HG03439 (cell line): ENCODE measurements around the gene ANAPC2.
"Not testable (repeated sequence)": the region's sequence is repeated elsewhere in the genome, so short reads cannot be mapped to it uniquely, and the experiment has no call there.

ENCODE experiments used
- ATAC-seq: cut with Tn5 transposase; IDR thresholded peaks from one replicate; pipeline ENCODE4 v1.9.1; 2021; ENCODE audit warnings: mild to moderate bottlenecking, moderate library complexity; ENCODE audit not compliant: unreplicated experiment

The ANAPC2 gene

DNA sequence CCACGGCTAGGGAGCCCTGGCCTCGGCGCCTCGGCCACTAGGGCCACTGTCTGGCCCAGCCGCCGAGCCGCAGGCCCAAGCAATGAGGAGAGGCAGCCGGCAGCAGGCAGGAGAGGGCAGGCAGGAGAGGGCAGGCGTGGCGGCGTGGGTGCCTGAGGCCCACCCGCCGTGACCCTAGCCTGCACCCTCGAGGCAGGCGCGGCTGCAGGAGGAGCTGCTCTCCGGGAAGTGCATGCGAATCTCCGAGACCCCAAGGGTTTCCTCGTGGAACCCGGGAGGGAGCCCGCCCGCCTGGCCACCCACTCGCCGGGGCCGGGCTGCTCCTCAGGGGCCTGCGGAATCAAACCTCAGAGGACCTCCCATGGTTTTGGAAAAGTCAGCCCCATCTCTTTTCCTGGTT is 40.1 kb downstream of the ANAPC2 start:
- ATAC-seq = no peak

DNA sequence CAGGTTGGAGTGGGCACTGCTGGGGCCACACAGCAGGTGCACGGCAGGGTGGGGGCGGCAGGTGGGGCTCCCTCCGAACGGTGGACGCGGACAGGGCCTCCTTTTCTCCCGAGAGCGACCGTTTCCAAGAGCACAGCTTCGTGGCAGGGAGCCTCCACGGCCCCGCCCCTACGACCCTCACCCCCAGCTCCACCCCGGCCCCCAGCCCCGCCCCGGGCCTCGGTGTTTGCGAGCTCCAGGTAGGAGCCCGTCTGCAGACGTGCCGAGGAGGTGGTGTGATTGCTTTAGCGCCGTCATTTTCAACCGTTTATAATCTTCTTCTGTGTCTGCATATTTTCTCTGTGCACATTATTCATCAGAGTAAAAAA is 40.6 kb downstream of the ANAPC2 start:
- no peak for ATAC-seq

GRCh38 chr9:137147091-137147792 is 41.1 kb downstream of the ANAPC2 start:
- no peak for ATAC-seq

- no peak for ATAC-seq
Measured at GRCh38 chr9:137146527-137146918, 41.8 kb downstream of the ANAPC2 start.

- ATAC-seq = no peak
Measured at GRCh38 chr9:137145731-137146526, 42.4 kb downstream of the ANAPC2 start.

DNA sequence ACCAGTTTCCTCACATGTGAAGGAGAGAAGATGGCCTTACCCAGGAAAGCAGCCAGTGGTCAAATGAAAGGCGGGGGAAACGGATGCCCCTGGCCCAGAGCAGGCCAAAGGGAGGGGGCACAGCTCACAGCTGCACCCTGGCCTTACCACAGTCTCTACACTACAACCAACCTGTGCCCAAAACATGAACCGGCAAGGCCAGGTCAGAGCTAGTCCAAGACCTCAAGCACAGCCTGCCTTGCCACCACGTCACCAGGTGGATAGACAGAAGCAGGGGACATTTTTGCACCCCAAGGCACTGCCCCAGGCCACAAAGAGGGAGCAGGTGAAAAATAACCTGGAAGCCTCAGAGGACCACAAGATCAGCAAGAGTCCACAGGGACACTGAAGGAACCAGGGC is 44.9 kb downstream of the ANAPC2 start:
- no peak for ATAC-seq

GRCh38 chr9:137141976-137142936 is 46.1 kb downstream of the ANAPC2 start:
- no peak for ATAC-seq

- no peak for ATAC-seq
Measured at GRCh38 chr9:137141050-137141810, 47.1 kb downstream of the ANAPC2 start.

DNA sequence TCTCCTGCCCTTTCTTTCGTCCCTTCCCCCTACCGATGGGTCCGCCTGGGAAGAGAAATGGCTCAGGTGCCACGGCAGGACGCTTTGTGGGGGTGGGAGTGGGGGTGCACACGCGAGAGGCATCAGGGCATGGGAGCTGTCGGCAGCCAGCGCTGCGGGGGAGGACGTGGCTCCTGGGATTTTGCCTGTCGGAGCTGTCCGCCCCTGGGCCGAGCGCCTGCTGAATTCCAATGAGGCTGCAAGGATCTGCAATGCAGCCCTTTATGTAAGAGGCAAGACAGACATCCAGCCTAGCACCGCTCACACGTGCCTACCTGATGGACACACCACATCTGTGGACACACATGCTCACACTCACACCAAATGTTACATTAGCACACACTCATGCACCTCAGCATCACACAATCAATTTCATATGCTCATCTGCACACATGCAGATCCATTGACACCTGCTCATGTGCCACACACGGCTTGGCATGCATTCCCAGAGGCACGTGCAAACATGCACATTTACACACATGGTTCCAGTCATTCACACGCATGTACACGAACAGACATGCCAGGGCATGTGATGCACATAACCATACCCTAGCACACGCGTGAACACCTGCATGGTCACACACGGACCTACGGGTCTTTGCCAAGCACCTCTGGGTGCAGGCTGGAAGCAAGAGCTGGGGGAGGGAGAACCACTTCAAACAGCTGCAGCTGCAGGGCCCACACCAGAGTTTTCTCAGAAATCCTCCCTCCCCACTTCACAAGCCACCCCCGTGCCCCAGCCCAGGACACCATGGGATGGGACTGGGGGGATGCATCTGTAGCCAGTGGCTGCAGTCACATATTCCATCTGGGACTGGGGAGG is 48.0 kb downstream of the ANAPC2 start:
- no peak for ATAC-seq

DNA sequence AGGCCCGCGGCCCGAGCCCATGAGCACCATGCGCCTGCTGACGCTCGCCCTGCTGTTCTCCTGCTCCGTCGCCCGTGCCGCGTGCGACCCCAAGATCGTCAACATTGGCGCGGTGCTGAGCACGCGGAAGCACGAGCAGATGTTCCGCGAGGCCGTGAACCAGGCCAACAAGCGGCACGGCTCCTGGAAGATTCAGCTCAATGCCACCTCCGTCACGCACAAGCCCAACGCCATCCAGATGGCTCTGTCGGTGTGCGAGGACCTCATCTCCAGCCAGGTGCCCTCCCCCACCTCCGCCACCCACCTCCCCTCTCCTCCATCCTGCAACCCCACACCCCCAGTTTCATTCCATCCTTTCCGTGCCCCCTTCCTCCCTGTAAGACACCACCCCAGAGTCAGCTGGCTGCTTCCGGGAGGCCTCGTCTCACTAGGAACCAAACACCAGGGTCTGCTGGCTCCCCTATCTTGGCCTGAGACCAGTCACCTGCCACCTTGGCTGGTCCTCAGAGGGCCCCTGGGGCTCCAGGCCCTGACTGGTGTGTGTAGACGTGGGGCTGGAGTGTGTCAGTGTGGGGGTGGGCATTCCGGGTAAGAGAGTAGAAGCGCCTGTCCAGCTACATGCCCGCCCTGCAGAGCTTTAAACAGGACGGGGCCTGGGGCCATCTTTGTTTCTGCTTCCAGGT is 48.8 kb downstream of the ANAPC2 start:
- ATAC-seq = no peak

- no peak for ATAC-seq
Measured at GRCh38 chr9:137138722-137139467, 49.5 kb downstream of the ANAPC2 start, which contains the start of gene GRIN1. Gene GRIN1 (plus strand): TSS chr9:137139154. CDS start chr9:137139487, 333 bp downstream.

GRCh38 chr9:137138058-137138721 is 50.2 kb downstream of the ANAPC2 start:
- ATAC-seq = no peak

DNA sequence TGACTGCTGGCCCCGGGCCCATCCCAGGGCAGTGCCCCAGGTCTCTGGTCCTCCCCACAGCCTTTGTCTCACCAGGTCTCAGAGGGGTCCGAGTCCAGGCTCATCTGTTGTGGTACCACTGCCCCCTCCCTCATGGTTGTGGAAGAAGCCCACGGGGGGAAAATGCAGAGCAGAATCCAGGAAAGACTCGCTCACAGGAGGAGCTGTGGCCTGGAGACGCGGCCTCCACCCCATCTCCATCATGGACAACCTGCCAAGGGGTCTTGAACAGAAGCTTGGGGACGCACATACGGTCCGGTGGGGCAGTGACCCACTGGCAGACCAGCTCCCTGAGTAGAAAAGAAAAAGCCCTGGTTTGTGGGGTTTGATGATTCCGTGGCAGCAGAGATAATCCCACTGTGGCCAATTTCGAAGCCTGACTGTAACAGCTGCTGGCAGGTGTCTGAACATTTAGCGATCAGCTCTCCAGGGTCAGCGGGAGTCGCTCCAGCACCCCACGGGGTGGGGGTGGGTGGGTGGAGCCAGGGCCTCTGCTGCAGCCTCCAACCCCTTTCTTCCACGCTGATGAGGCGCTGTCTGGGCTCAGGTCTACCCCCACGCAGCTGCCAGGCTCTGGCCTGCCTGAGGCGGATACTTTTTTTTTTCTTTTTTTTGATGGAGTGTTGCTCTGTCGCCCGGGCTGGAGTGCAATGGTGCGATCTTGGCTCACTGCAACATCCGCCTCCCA is 51.3 kb downstream of the ANAPC2 start:
- no peak for ATAC-seq

- no peak for ATAC-seq
Measured at GRCh38 chr9:137136261-137136880, 52.0 kb downstream of the ANAPC2 start.

DNA sequence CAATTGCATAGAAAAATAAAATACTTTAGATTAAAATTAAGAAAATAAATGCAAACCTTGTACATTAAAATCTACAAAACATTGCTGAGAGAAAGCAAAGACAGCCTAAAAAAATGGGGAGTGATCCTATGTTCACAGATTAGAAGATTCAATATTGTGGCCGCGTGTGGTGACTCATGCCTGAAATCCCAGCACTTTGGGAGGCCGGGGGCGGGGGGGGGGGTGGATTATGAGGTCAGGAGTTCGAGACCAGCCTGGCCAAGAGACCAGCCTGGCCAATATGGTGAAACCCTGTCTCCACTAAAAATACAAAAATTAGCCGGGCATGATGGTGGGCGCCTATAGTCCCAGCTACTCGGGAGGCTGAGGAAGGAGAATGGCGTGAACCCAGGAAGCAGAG is 53.2 kb downstream of the ANAPC2 start:
- not testable (repeated sequence) for ATAC-seq

DNA sequence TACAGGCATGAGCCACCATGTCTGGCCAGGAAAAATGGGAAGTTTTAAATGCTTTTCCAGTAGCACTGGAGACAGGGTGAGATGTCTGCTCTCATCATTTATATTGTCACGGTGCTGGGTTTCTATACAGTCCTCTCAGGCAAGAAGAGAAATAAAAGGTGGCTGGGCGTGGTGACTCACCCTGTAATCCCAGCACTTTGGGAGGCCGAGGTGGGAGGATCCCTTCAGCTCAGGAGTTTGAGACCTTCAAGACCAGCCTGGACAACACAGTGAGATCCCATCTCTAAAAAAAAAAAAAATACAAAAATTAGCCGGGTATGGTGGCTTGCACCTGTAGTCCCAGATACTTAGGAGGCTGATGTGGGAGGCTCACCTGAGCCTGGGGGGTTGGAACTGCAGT is 54.2 kb downstream of the ANAPC2 start:
- no peak for ATAC-seq
